ENCODE results near the gene CCDC122. TPM values are rescaled to one million over a fixed set of nuclear protein-coding genes. Genes with fewer than 3 reads are reported as not detected.
A peak's percentile ranks its signal among the peaks of the same experiment; 100 is the strongest.

Gene CCDC122
- total RNA-seq, 1 donor from 2014 or later, result 7.4 TPM

GRCh38 chr13:43874504-43875092, 4.9 kb downstream of the CCDC122 start:
- Histone ChIP-seq H3K36me3 (ENCODE audit: control insufficient read depth, insufficient read depth, low read length) (no peaks in the 10 kb centered on the region), H3K27me3 (ENCODE audit: control insufficient read depth, insufficient read depth, low read length) (no peaks in the 10 kb centered on the region), H3K4me3 (ENCODE audit: low read depth, low read length) (no peak overlapping the region)
- peak; percentile 33 for TF ChIP-seq CTCF (IDR thresholded peaks at IDR 0.05; ENCODE audit: insufficient read depth, low read length, poor library complexity, severe bottlenecking)
- DNase-seq (ENCODE audit: low read depth), result no peak

GRCh38 chr13:43872181-43872580, 7.4 kb downstream of the CCDC122 start:
- Histone ChIP-seq H3K27me3 (ENCODE audit: control insufficient read depth, insufficient read depth, low read length) (no peaks in the 10 kb centered on the region), H3K4me3 (ENCODE audit: low read depth, low read length) (no peak overlapping the region), H3K36me3 (ENCODE audit: control insufficient read depth, insufficient read depth, low read length) (no peaks in the 10 kb centered on the region)
- TF ChIP-seq CTCF (IDR thresholded peaks at IDR 0.05; ENCODE audit: insufficient read depth, low read length, poor library complexity, severe bottlenecking), result no peak
- no peak for DNase-seq (ENCODE audit: low read depth)

GRCh38 chr13:43865892-43866291, 13.6 kb downstream of the CCDC122 start:
- peak; percentile 39 for DNase-seq (ENCODE audit: low read depth)
- Histone ChIP-seq H3K36me3 (ENCODE audit: control insufficient read depth, insufficient read depth, low read length) (no peaks in the 10 kb centered on the region), H3K4me3 (ENCODE audit: low read depth, low read length) (no peak overlapping the region), H3K27me3 (ENCODE audit: control insufficient read depth, insufficient read depth, low read length) (no peaks in the 10 kb centered on the region)
- no peak for TF ChIP-seq CTCF (IDR thresholded peaks at IDR 0.05; ENCODE audit: insufficient read depth, low read length, poor library complexity, severe bottlenecking)

GRCh38 chr13:43864921-43865320, 14.6 kb downstream of the CCDC122 start:
- Histone ChIP-seq H3K36me3 (ENCODE audit: control insufficient read depth, insufficient read depth, low read length) (no peaks in the 10 kb centered on the region), H3K4me3 (ENCODE audit: low read depth, low read length) (no peak overlapping the region), H3K27me3 (ENCODE audit: control insufficient read depth, insufficient read depth, low read length) (no peaks in the 10 kb centered on the region)
- no peak for TF ChIP-seq CTCF (IDR thresholded peaks at IDR 0.05; ENCODE audit: insufficient read depth, low read length, poor library complexity, severe bottlenecking)
- no peak for DNase-seq (ENCODE audit: low read depth)

- TF ChIP-seq CTCF (IDR thresholded peaks at IDR 0.05; ENCODE audit: insufficient read depth, low read length, poor library complexity, severe bottlenecking), result no peak
- H3K27me3 ChIP-seq (ENCODE audit: control insufficient read depth, insufficient read depth, low read length), result no peaks in the 10 kb centered on the region
- H3K4me3 ChIP-seq (ENCODE audit: low read depth, low read length), result no peak overlapping the region
- H3K36me3 ChIP-seq (ENCODE audit: control insufficient read depth, insufficient read depth, low read length), result no peaks in the 10 kb centered on the region
- DNase-seq (ENCODE audit: low read depth), result no peak
Measured at GRCh38 chr13:43861863-43862262, 17.7 kb downstream of the CCDC122 start.

- H3K36me3 ChIP-seq (ENCODE audit: control insufficient read depth, insufficient read depth, low read length), result no peaks in the 10 kb centered on the region
- H3K4me3 ChIP-seq (ENCODE audit: low read depth, low read length), result no peak overlapping the region
- no peak for DNase-seq (ENCODE audit: low read depth)
- H3K27me3 ChIP-seq (ENCODE audit: control insufficient read depth, insufficient read depth, low read length), result no peaks in the 10 kb centered on the region
- no peak for TF ChIP-seq CTCF (IDR thresholded peaks at IDR 0.05; ENCODE audit: insufficient read depth, low read length, poor library complexity, severe bottlenecking)
Measured at GRCh38 chr13:43852923-43853404, 26.6 kb downstream of the CCDC122 start.
